CD4-positive, alpha-beta T cell treated with Interleukin-2 at 100 ng/mL for 4 hours (primary cell): ENCODE data around the gene TPSB2.
"Not testable (repeated sequence)": the region's sequence is repeated elsewhere in the genome, so short reads cannot be mapped to it uniquely, and the experiment has no call there.

Experiments
- DNase-seq: peaks from one replicate; pipeline ENCODE4 v3.0.0-alpha.2; 2020; ENCODE audit warnings: low spot score

Gene TPSB2

DNA sequence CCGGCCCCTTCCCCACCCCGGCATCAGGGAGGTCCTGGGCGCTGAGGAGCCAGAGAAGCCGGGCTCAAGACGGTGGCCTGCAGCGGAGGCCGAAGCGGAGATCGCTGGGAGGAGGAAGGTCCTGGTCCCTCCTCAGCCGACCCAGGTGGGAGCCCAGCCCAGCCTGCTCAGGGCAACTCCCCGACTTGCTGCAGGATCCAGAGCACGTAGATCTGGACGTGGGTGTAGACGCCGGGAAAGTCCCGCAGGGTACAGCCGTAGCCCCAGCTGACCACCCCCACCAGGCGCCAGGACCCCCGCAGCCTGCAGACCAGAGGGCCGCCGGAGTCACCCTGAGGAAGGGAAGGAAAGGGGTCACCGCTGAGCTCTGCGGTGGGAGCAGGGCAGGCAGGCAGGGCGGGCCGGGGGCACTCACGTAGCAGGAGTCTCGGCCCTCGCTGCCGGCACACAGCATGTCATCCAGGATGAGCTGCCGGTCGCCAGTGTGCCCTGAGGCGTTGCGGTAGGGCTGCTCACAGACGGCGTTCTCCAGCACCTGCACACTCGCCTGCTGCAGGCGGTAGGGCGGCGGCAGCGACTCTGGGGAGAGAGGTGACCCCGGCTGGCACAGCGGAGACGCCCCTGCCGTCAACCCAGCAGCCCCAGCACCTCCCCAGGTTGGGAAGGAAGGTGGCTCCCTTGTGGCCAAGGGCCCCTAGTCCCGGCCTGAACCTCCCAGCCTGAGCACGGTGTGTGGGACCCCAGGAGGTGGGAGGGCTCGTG is 31.3 kb upstream of the TPSB2 start:
- no peak for DNase-seq

DNA sequence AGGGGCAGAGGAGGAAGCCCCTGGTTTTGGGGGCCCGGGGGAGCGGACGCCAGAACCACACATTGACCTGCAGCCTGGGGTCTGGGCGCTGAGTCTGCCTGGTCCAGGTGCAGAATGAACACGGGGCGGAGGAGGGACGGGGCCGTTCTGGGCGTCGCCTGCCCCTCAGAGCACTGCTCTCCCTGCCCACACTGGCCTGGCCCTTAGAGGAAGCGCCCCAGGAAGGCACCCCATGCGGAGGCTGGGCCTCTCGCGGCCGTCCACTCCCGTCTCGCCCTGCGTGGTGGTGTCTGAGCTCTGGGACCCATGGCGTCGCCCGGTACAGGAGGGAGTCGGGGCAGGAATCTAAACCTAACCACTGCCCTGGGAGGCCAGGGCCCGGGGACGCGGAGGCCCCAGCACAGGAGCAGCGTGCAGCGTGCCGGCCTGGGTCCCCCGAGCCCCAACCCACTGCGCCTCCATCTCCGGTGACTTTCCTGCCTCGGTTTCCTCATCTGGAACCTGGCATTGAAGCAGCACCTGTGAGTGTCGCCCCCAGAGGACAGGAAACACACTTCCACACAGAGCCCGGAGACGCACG is 30.2 kb upstream of the TPSB2 start:
- no peak for DNase-seq

DNA sequence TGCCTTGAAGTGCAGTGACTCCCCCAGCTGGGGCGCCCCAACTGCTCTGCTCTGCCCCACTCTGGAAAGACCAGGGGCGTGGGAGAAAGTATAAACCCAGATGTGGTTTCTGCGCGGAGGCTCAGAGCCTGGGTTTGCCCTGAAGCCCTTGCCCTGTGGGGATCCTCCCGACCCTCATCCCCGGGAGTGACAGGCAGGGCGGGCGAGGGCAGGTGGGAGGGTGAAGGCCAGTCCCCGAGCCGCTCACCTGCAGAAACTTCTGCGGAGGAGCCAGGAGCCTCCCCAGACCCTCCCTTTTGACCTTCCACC is 29.7 kb upstream of the TPSB2 start:
- no peak for DNase-seq

DNA sequence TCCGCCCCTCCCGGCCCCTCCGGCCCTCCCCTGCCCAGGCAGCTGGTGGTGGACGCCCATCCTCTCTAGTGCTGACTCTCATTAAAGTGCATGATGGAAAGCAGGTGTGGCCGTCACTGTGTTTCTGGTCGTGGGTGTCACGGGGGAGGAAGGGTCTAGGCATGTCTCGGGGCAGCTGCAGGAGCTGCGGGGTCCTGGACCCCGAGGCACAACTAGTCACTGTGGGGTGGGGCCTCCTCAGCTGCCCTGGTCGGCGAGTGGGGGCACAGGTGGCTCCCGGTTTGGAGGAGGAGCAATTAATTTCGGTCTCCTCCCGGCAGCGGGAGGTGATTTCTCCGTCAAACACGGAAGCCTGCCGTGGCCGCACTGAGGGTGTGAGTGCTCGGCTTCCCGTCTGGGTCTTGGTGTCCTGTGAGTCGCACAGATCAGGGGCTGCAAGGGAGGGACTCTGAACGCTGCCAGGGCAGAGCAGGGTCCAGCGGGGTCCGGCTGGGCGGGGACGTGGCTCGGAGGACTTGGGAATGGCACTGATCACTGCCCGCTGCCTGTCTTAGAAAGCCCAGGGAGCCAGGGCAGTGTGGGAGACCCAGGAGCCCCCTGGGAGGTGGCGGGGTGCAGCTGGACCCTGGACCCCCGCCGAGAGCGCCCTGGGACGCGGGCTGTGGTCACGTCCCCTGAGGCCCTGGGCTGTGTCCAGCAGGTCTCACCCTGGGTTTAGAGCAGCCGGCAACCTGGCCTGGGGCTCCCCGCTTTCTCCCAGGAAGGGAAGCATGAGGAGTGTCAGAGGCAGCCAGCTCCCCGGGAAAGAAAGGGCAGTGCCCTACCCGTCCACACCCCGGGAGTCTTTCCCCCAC is 29.1 kb upstream of the TPSB2 start:
- DNase-seq, result no peak

DNA sequence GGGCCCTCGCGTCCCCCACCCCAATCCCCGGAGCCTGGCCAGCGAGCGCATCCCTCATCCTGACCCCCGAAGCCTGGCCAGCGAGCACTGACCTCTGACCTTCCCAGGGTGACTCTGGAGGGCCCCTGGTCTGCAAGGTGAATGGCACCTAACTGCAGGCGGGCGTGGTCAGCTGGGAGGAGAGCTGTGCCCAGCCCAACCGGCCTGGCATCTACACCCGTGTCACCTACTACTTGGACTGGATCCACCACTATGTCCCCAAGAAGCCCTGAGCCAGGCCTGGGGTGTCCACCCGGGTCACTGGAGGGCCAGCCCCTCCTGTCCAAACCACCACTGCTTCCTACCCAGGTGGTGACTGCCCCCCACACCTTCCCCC is 28.2 kb upstream of the TPSB2 start:
- DNase-seq, result no peak

DNA sequence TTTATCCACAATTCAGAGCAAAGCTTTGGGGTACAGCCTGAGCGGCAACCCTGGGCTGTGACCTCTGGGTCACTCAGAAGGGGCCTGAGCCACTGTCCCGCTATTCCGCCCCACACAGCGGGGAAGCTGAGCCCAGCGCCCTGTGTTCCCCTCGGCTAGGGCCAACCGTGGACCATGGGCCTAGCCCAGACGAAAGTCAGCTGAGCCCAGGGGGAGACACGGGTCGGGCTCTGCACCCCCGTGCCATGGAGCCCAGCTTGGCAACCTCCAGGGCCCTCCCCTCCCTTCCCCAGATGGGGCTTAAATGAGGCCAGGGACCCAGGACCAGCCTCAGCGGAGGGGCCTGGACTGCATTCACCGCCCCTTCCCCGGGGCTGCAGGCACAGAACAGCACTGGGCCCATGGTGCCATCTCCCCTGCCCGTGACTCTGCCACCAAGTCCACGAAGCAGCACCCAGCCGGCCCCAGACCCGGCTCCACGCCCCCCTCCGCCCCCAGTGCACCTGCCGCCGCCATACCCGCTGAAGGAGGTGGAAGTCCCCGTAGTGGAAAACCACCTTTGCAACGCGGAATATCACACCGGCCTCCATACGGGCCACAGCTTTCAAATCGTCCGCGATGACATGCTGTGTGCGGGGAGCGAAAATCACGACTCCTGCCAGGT is 27.7 kb upstream of the TPSB2 start:
- no peak for DNase-seq

DNA sequence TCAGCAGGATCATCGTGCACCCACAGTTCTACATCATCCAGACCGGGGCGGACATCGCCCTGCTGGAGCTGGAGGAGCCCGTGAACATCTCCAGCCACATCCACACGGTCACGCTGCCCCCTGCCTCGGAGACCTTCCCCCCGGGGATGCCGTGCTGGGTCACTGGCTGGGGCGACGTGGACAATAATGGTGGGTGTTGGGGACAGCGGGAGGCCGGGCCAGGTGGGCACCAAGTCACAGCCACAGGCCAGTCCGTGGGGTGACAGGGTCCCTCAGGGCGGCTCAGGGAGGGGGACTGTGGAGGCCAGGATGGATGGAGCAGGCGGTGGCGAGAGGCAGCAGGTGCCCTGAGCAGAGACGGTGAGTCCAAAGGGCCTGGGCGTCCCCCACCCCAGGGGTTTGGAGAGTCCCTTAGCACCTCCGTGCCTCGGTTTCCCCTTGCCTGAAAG is 26.9 kb upstream of the TPSB2 start:
- no peak for DNase-seq

DNA sequence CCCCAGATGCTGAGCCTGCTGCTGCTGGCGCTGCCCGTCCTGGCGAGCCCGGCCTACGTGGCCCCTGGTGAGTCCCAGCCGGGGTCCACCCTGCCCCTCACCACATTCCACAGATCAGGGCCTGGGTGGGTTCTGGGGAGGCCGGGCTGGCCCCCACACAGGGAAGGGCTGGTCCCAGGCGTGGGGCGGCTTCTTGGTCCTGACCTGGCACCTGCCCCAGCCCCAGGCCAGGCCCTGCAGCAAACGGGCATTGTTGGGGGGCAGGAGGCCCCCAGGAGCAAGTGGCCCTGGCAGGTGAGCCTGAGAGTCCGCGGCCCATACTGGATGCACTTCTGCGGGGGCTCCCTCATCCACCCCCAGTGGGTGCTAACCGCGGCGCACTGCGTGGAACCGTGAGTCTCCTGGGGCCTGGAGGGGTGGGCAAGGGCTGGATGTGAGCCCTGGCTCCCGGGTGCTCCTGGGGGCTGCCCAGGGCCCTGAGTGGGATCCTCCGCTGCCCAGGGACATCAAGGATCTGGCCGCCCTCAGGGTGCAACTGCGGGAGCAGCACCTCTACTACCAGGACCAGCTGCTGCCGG is 26.4 kb upstream of the TPSB2 start:
- not testable (repeated sequence) for DNase-seq

DNA sequence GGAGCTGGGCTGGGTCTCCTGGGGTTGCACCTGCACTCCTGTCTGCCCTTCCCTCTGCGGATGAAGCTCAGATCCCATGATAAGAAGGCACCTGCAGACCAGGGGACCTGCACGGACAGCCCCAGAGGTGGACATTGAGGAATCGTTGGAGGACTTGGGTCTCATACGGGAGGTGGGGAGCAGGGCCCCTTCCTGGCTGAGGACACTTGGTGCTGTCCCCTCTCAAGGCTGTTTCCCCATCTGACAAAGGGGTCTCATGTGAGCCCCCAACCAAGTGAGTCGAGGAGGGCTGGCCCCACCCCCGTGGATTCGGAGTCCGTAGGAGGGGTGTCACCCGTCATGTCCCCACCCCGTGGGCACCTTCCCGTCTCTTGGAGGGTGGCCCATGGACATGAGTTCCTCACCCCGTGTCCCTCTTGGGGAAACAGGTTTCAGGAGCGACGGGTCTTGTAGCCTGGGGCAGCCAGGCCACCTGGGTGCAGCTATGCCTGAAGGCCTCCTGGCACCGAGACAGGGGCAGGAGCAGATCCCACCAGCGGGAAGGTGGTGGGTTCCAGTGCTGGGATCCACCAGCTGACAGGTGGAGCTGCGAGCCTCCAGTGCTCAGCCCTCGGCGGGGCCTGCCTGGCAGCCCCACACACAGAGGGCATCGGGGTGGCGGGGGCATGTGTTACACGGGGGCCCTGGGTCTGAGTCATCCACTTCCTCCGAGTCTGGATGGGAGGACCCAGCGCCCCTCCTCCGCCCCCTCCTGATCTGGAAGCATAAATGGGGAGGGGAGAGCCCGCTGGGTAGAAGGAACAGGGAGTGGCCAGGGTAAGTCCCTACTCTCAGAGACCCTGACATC is 25.5 kb upstream of the TPSB2 start, which contains the start of gene TPSD1:
Gene TPSD1 (plus strand): TSS at position 794 of the 847 bp plus-strand sequence. CDS start 212 bp downstream, outside the sequence.
- DNase-seq, result not testable (repeated sequence)

DNA sequence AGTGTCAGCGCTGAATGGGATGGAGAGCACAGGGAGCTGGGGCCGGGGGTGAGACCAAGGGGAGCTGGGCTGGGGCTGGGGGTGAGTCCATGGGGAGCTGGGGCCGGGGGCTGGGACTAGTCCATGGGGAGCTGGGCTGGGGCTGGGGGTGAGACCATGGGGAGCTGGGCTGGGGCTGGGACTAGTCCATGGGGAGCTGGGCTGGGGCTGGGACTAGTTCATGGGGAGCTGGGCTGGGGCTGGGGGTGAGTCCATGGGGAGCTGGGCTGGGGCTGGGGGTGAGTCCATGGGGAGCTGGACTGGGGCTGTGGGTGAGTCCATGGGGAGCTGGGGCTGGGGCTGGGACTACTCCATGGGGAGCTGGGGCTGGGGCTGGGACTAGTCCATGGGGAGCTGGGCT is 24.8 kb upstream of the TPSB2 start:
- DNase-seq, result not testable (repeated sequence)

DNA sequence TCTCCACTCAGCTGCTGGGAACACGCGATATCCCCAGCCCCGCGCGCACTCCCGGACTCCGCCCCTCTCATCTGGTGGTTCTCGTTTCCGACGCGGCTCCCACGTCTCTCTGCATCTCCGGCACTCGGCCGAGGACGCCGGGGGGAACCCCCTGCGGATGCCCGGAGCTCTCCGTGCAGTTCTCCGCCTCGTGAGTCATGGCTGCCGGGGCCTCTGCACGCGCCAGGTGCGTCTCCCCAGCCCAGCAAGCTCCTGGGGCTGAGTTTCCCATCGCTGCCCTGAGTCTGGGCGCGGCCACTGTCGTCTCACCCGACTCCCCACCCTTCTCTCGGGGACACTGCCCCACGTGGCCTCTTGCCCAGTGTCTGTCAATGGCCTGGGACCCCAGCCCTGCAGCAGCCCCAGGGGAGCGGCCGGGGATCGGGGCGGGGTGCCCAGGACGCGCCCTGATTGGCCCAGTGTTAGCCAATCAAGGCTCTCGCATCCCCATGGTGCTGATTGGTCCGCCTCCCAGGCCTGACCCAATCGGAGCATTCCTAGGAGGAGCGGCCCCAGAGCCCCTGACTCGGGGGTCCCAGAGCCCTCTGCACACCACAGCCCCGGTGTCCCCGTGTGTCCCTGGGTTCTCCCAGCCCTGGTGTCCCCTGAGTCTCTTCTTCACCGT is 23.8 kb upstream of the TPSB2 start:
- not testable (repeated sequence) for DNase-seq

DNA sequence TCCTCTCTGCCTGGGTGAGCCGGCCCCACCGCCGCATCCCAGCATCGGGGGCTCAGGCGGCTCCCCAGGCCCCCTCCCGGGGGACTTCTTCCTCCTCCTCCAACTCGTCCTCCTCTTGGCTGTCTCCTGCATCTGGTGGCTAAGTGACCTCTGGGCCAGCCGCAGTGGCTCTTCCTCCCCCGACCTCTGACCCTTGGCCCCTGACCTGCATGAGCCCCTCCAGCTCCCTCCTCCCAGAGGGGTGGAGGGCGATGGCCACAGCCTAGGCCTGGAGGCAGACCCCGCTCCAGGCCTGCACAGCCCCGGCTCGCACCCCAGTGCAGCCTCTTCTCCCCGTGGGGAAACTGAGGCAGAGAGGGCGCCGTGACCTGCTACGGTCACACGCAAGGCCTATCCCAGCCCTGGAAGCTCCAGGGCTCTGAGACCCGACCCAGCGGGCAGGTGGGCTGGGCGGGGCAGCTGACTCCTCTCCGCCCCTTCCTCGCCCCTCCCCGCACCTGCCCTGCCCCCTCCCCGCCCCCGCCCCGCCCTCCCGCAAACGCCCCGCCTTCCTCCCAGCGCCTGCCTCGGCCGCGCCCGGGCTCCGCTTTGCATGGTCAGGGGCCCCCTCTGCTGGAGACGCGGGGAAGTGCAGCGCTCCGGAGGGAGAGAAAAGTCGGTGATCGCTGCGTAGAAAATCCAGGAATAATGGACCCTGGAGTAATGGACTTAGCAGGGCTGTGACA is 19.2 kb upstream of the TPSB2 start:
- DNase-seq, result not testable (repeated sequence)

DNA sequence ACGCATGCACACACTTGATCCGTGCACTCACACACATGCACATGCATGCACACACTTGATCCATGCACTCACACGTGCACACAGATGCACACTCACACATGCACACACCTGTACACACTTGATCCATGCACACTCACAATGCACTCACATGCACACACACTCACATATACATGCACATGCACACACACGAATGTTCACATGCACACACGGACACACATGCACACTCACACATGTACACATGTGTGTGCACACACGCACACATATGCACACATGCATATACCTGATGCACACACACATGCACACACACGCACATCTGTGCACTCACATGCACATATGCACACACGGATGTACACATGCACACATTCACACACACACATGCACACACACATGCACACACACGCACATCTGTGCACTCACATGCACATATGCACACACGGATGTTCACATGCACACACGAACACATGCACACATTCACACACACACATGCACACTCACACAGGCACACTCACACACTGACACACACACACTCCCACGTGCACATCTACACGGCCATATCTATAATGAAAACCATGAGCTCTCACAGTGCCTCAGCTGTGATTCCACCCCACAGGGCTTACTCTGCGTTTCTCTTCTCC is 18.0 kb upstream of the TPSB2 start:
- DNase-seq, result not testable (repeated sequence)

DNA sequence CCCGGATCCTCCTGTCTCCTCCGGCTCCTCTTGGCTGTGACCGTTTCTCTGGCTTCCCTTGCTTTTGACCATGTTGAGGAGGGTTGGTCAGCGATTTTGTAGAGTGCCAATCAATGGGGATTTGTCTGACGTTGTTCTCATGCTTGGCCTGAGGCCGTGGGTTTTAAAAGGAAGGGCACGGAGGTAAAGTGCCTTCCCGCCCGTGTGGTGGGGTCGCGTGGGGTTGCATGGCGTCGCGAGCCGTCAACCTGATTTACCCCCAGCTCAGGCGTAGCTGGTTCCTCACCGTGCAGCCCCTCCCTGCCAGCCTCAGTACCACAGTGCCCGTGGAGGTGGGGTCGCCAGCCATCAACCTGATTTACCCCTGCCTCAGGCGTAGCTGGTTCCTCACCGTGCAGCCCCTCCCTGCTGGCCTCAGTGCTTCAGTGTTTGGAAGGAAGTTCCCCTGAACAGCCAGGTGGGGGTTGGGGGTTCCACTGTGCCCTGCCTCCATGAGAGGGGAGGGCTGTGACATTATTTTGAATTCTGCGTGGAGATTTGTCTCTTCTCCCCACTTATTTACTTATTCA is 15.6 kb upstream of the TPSB2 start:
- DNase-seq, result no peak

DNA sequence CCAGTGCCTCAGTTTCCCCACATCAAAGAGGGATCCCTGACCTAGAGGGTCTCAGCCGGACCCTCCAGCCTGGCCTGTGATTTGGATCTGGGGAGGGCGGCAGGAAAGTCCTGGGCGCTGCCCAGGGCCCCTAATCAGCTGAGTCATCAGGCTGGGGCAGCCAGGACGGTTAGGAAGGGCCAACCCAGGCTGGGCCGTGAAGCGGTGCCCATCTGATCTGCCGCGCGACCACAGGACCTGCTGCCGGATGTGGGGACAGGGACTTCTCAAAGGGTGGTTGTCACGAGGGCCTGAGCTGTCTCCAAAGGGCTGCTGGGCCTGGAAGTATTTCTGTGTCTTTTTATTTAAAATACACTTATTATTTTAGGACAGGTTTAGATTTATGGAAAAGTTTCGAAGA is 14.9 kb upstream of the TPSB2 start:
- DNase-seq, result no peak

DNA sequence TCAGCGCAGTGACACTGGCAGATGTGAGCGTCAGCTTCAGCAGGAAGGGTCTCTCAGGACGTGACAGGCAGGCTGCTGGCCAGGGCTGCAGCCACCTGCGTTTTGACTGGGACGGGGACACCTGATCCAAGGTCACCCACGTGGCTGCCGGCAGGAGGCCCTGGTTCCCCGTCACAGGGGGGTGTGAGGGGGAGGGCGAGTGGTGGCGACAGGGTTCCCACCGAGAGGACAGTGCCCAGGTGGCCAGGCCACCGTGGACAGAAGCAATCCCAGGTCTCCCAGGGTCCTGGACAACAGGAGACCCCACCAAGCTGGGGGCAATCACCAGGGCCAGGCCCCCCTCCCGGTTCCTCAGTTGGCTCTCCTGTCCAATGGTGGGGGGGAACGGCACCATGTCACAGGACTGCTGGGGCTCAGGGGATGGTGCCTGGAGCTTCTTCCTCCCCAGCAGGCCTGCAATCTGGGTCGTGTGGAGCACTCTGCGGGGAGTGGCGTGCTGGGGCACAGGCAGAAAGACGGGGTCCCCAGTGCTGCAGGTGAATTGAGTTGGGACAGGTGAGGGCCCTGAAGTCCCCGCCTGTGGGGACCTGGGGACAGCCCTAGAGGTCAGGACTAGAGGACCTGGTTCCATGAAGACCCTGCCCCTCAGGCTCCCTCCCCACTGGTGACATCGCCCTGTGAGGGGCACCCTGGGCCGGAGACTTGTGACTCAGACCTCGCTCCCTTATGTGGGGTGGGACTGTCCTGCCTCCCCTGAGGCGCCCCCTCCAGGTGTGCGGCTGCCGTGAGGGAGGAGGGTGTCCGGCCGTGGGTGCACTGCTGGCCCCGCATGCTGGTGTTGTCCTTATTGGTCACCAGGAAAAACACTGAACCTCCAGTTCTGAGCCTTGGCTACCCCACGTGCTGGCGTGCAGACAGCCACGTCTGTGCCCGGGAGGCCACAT is 14.2 kb upstream of the TPSB2 start:
- DNase-seq, result not testable (repeated sequence)

DNA sequence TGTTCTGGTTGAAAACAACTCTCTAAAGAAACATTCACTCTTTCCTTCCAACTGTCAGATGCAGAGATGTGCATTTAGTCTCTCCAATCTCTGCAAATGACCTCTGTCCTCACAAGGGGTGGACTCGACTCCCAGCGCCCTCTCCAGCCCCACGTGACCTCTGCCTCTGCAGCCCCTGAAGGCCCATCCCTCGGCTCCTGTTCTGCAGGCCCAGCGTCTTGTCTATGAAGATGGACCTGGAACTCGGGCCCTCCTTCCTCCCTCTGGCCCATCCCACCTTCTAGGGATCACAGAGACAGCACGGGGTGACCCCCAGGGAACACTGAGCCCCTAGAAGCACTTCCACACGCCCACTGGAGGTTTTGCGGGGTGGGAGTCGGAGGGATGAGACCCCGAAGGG is 13.4 kb upstream of the TPSB2 start:
- not testable (repeated sequence) for DNase-seq

DNA sequence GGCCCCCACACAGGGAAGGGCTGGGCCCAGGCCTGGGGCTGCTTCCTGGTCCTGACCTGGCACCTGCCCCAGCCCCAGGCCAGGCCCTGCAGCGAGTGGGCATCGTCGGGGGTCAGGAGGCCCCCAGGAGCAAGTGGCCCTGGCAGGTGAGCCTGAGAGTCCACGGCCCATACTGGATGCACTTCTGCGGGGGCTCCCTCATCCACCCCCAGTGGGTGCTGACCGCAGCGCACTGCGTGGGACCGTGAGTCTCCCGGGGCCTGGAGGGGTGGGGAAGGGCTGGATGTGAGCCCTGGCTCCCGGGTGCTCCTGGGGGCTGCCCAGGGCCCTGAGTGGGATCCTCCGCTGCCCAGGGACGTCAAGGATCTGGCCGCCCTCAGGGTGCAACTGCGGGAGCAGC is 11.1 kb upstream of the TPSB2 start:
- not testable (repeated sequence) for DNase-seq
